GM18867 (cell line): Measurements from ENCODE around the gene ETDA.
"Not testable (repeated sequence)": the region's sequence is repeated elsewhere in the genome, so short reads cannot be mapped to it uniquely, and the experiment has no call there.

Experiments
- ATAC-seq: cut with Tn5 transposase; IDR thresholded peaks from one replicate; pipeline ENCODE4 v1.9.1; 2021; ENCODE audit warnings: mild to moderate bottlenecking, moderate library complexity; ENCODE audit not compliant: unreplicated experiment

Gene ETDA

DNA sequence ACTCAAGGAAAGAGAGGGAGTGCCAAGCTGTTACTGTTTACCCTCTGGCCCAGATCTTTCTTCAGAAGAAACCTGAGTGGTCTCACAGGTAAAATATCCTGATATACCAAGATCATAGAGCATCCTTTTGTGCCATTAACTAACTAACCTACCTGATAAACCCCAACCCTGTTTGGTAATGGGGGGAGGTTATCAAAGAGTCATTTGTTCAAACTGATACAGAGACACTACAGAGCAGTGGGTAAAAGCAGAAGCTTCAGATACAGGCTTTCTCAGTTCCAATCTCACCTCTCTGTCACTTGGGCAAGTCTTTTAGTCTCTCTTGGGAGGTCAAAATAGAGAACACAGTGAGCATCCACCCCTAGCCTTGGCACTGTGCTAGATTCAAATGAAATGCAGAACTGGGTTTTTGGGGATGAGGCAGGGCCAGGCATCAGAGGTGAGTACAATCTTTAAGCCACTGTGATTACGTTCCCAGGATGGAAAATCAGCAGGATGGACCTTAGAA, at the start of gene ETDA:
TSS of gene ETDA (plus strand) at position 51 of the 508 bp plus-strand sequence. CDS start 1,216 bp downstream, outside the sequence.
- not testable (repeated sequence) for ATAC-seq

DNA sequence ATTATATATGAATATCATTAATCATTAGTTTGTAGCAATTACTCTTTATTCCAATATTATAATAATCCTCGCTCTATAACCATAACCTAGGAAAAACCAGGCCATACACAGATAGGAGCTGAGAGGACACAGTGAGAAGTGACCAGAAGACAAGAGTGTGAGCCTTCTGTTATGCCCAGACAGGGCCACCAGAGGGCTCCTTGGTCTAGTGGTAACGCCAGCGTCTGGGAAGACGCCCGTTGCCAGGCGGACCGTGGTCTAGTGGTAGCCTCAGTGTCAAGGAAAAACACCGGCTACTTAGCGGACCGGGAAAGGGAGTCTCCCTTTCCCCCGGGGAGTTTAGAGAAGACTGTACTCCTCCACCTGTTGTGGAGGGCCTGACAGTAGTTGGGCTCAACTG, 45.4 kb upstream of the ETDA start:
- not testable (repeated sequence) for ATAC-seq

GRCh38 chrX:135213200-135213844, 38.5 kb upstream of the ETDA start:
- ATAC-seq: peak; percentile 86

DNA sequence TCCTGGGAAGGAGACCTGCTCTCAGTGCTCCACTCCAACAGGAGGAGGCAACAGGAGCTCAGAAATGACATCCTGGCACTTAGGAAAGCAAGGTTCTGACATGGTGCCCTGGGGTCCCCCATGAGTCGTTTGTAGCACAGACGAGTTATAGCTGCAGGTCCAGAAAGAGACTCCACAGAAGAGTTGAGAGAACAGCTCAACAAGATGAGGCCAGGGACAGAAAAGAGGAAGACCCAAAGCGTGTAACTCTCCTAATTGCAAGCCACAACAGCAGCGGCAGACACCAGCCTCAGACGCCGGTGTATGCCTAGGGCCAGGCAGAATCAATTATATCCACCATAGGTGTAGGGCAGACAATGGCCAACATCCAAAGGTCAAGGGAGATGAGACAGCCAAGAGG, 5.9 kb upstream of the ETDA start:
- not testable (repeated sequence) for ATAC-seq

DNA sequence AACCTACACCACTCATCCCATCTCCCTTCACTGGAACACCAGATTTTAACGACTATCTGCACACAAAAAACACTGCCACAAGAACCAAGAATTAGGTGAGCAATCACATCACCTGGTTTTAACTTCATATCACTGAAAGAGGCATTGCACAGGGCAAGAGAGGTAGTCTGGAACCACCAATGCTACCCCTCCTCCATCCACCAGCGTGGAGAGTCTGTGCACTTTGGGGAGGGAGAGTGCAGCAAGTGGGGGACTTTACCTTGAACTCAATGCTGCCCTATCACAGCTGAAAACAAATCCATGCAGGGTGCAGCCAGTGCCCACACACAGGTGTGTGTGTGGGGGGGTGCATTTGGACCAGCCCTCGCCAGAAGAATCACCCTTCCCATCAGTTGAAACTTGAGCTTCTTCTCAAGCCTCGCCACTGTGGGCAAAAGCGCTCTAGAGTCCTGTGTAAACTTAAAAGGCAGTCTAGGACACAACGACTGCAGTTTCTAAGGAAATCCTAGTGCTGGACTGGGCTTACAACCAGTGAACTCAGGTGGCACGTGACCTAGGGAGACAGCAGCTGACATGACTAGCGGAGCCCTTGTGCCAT, 4.3 kb downstream of the ETDA start:
- ATAC-seq: not testable (repeated sequence)

- no peak for ATAC-seq
These were observed 5.1 kb downstream of the ETDA start for GRCh38 chrX:135256923-135257322.

GRCh38 chrX:135257469-135257868, 5.6 kb downstream of the ETDA start:
- ATAC-seq: no peak

- not testable (repeated sequence) for ATAC-seq
These were observed 9.1 kb downstream of the ETDA start for GRCh38 chrX:135260976-135261375.

GRCh38 chrX:135263376-135263775, 11.5 kb downstream of the ETDA start:
- not testable (repeated sequence) for ATAC-seq

GRCh38 chrX:135264206-135264605, 12.3 kb downstream of the ETDA start:
- ATAC-seq: no peak

DNA sequence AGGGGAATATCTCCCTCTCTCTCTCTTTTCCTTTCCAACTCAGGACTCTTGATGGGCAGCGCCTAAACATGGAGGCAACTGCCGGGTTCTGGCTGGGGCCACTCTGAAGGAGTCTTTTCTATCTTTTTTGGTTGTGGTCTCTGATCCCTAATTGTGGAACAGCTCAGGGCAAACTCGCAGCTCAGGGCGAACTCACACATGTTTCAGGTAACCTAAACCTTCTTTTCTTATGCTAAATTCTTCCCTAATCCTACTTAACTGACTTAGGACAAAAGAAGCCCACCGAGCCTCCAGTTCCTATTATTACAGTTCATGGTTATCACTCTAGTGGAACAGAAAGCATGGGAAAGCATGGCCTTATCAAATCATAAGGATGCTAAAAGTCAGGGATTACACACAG, 21.3 kb downstream of the ETDA start:
- no peak for ATAC-seq

DNA sequence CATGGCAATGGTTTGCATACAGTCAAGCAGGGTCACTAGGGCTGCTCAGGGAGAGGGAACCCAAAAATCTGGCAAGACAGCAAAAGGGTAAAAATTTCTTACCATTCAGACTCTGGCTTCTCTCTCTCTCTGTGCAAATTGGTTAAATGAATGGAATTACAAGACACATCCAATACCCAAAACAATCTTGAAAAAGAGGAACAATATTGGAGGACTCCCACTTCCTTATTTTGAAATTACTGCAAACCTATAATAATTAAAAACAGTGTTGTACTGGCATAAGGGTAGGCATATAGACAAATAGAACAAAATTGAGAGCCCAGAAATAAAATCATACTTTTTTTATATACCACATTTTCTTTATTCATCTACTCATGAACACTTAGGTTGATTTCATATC, 24.1 kb downstream of the ETDA start:
- no peak for ATAC-seq

GRCh38 chrX:135287266-135287823, 35.5 kb downstream of the ETDA start:
- ATAC-seq: no peak

- peak; percentile 73 for ATAC-seq
These were observed 43.5 kb downstream of the ETDA start for GRCh38 chrX:135295238-135295943.

DNA sequence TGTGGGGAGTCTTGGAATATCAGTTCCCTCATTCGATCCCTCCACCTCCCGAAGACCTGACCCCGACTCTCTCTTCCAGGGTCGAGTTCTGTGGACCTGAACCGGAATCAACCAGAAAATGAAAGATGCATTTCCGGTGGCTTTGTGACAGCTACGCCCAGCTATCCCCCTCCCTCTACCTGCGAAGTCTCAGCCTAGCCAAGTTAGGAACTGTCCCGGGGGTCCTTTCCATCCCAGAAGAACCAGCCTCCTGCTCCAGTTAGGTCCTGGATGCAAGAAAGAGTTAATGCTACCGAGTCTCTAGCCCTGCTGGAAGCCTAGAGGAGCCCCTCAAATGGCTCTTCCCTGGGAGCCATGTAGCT, 44.1 kb downstream of the ETDA start:
- no peak for ATAC-seq

- ATAC-seq: no peak
These were observed 50.5 kb downstream of the ETDA start for GRCh38 chrX:135302269-135302873.
